KMS-11 (cell line): Measurements from ENCODE around the gene IL1RAPL2.

Experiments
- H2AFZ ChIP-seq: fragments of 200-600 bp; sonication (generic); 2 replicates; pipeline ENCODE4 v1.6.1; 2016; ENCODE audit warnings: antibody characterized with exemption, mixed run types, low read depth
- H3K27ac ChIP-seq: fragments of 200-600 bp; sonication (generic); 2 replicates; pipeline ENCODE4 v1.6.1; 2016; ENCODE audit warnings: mild to moderate bottlenecking, mixed run types
- H3K27me3 ChIP-seq: fragments of 200-600 bp; sonication (generic); 2 replicates; pipeline ENCODE4 v1.6.1; 2017; ENCODE audit warnings: mild to moderate bottlenecking, low read depth, mixed run types, moderate library complexity; ENCODE audit not compliant: insufficient read depth
- H3K36me3 ChIP-seq: fragments of 200-600 bp; sonication (generic); 2 replicates; pipeline ENCODE4 v1.6.1; 2017; ENCODE audit warnings: mild to moderate bottlenecking, mixed run types; ENCODE audit not compliant: insufficient read depth
- H3K4me1 ChIP-seq: fragments of 200-600 bp; sonication (generic); 2 replicates; pipeline ENCODE4 v1.6.1; 2016; ENCODE audit warnings: mild to moderate bottlenecking, low read depth, mixed run types; ENCODE audit not compliant: poor library complexity, severe bottlenecking
- H3K4me2 ChIP-seq: fragments of 200-600 bp; sonication (generic); 2 replicates; pipeline ENCODE4 v1.7.0; 2016; ENCODE audit warnings: mild to moderate bottlenecking, mixed run types
- H3K4me3 ChIP-seq: fragments of 200-600 bp; sonication (generic); IDR thresholded peaks from 2 replicates; pipeline ENCODE4 v1.6.1; 2017; ENCODE audit warnings: low read depth, low read length, mixed read lengths; ENCODE audit not compliant: insufficient read depth
- H3K79me2 ChIP-seq: fragments of 200-600 bp; sonication (generic); 2 replicates; pipeline ENCODE4 v1.6.1; 2016; ENCODE audit warnings: low read depth, mixed run types; ENCODE audit not compliant: insufficient read depth
- H3K9ac ChIP-seq: fragments of 200-600 bp; sonication (generic); 2 replicates; pipeline ENCODE4 v1.6.1; 2016; ENCODE audit warnings: mild to moderate bottlenecking, mixed run types
- H4K20me1 ChIP-seq: fragments of 200-600 bp; sonication (generic); 2 replicates; pipeline ENCODE4 v1.6.1; 2016; ENCODE audit warnings: mild to moderate bottlenecking, mixed run types; ENCODE audit not compliant: insufficient read depth
- TF ChIP-seq, protein P1 (sequence below): fragments of 200-600 bp; sonication (generic); conservative IDR thresholded peaks from 2 replicates; pipeline ENCODE4 v1.6.1; 2017; ENCODE audit warnings: low read depth, mild to moderate bottlenecking, antibody characterized with exemption, low read length, moderate library complexity, mixed read lengths

The IL1RAPL2 gene

DNA sequence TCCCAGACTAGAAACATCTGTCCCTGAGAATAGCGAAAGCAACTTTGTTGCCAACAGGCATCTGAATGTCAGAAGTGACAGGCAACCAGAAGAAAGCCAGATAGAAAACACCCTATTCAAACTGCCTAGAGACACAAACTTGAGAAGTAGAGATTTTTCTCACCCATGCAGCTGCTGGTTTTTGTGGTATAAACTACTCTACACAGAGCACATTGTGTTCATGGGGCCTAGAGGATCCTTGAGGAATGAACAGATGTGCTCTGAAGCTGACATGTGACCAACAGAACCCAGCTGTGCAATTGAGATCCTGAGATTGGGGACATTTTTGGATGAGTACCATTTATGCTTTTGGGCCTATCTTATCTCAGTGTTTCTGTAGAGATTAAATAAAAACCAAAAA, 1192.8 kb downstream of the IL1RAPL2 start:
- H3K4me2 ChIP-seq, result peak overlapping the region; percentile 56
- no peaks in the 10 kb centered on the region for H3K27me3 ChIP-seq
- peak overlapping the region; percentile 22; the same call in 1 of the 2 replicates for H3K9ac ChIP-seq
- TF ChIP-seq, protein P1, sequence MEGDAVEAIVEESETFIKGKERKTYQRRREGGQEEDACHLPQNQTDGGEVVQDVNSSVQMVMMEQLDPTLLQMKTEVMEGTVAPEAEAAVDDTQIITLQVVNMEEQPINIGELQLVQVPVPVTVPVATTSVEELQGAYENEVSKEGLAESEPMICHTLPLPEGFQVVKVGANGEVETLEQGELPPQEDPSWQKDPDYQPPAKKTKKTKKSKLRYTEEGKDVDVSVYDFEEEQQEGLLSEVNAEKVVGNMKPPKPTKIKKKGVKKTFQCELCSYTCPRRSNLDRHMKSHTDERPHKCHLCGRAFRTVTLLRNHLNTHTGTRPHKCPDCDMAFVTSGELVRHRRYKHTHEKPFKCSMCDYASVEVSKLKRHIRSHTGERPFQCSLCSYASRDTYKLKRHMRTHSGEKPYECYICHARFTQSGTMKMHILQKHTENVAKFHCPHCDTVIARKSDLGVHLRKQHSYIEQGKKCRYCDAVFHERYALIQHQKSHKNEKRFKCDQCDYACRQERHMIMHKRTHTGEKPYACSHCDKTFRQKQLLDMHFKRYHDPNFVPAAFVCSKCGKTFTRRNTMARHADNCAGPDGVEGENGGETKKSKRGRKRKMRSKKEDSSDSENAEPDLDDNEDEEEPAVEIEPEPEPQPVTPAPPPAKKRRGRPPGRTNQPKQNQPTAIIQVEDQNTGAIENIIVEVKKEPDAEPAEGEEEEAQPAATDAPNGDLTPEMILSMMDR, result no peak
- H3K27ac ChIP-seq, result peak overlapping the region; percentile 71
- H3K36me3 ChIP-seq, result no peaks in the 10 kb centered on the region
- no peaks in the 10 kb centered on the region for H4K20me1 ChIP-seq
- peaks cover 67% of the 10 kb centered on the region for H3K4me1 ChIP-seq
- no peak overlapping the region for H3K4me3 ChIP-seq
- H3K79me2 ChIP-seq, result no peaks in the 10 kb centered on the region
- no peak overlapping the region; the same call in 1 of the 2 replicates for H2AFZ ChIP-seq

DNA sequence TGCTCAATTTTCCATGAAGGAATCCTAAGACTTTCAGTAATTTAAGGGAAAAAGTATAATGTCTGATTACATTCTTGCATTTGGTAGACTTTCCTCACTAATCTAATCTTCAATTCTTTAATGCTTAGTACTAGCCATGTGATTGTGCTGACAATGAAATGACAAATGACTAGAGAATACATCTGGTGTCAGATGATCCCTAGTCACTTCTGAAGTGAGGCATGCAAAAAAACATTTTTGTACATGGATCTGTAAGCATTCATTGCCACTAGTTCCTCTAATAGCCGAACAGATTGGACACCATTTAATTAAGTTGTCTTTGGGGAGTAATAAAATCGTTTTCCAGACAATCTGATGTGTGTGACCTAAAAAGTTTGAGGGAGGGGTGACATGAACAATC, 1193.6 kb downstream of the IL1RAPL2 start:
- TF ChIP-seq, protein P1, result no peak
- Histone ChIP-seq H3K4me2 (no peak overlapping the region; the same call in 1 of the 2 replicates), H3K36me3 (no peaks in the 10 kb centered on the region), H2AFZ (no peak overlapping the region), H3K4me3 (no peak overlapping the region), H3K79me2 (no peaks in the 10 kb centered on the region), H3K27ac (peak overlapping the region; percentile 71; the same call in 1 of the 2 replicates), H3K27me3 (no peaks in the 10 kb centered on the region), H3K9ac (no peak overlapping the region), H4K20me1 (no peaks in the 10 kb centered on the region), H3K4me1 (peaks cover 75% of the 10 kb centered on the region)

DNA sequence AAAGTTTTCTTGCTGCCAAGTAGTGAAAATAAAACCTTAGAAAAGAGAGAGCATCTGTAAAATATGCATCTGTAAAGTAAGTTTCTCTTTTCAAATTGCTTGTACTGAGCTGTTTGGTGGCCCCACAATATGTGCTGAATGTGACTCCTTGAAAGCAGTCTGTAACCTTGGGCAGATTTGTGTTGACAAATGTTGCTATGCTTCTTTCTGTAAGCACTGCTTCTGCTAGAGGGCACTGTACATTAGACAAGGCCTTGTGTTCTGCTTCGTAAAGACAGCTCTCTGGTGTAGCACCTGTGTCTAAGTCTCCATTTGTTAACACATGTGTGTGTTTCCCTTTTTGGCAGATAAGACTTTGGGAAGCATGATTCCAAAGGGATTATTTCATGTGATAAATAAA, 1199.7 kb downstream of the IL1RAPL2 start:
- no peaks in the 10 kb centered on the region for H3K79me2 ChIP-seq
- peak overlapping the region; percentile 57 for H2AFZ ChIP-seq
- H3K36me3 ChIP-seq, result no peaks in the 10 kb centered on the region
- H3K4me1 ChIP-seq, result peaks cover 63% of the 10 kb centered on the region
- no peaks in the 10 kb centered on the region for H3K27me3 ChIP-seq
- TF ChIP-seq, protein P1, result no peak
- no peak overlapping the region for H3K4me3 ChIP-seq
- no peaks in the 10 kb centered on the region for H4K20me1 ChIP-seq
- peak overlapping the region; percentile 52 for H3K4me2 ChIP-seq
- peak overlapping the region; percentile 84 for H3K27ac ChIP-seq
- H3K9ac ChIP-seq, result peak overlapping the region; percentile 18; the same call in 1 of the 2 replicates

DNA sequence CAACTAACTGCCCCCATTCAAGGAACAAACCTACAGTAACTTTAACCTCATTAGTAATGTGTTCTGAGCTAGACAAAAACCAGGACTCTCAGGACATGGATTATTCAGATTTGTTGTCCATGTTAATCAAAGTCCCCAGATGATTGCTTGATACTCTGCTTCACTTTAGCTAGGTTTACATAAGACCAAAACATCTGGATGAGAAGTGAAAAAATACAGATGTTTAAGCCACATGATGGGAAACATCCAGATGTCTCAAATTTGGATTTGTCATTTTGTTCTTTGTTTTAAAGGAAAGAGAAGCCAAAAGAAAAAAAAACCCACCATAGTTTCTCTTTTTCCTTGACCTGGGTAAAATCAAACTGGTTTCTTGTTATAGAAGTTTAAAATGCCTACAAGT, 1207.8 kb downstream of the IL1RAPL2 start:
- Histone ChIP-seq H3K27me3 (no peaks in the 10 kb centered on the region), H3K4me3 (no peak overlapping the region), H3K4me2 (no peak overlapping the region; the same call in 1 of the 2 replicates), H4K20me1 (no peaks in the 10 kb centered on the region), H2AFZ (no peak overlapping the region), H3K4me1 (peaks cover 45% of the 10 kb centered on the region), H3K9ac (no peak overlapping the region), H3K27ac (no peak overlapping the region), H3K36me3 (no peaks in the 10 kb centered on the region), H3K79me2 (no peaks in the 10 kb centered on the region)
- TF ChIP-seq, protein P1, result no peak
